GM12878 (cell line): ENCODE measurements around the gene APEX1. TPM values are rescaled to one million over a fixed set of nuclear protein-coding genes. Genes with fewer than 3 reads are reported as not detected.

ENCODE experiments used
- ATAC-seq: fragments of 200-7000 bp; cut with Tn5 transposase; 3 replicates; pipeline ENCODE4 v1.9.1; 2020; ENCODE audit warnings: mild to moderate bottlenecking, moderate library complexity
- BruUV-seq: library from RNA; stranded (reverse); fragments of 400-500 nt; replicated peaks from 2 replicates; lab custom pipeline; 2021; lab: Mats Ljungman, UMichigan
- CTCF ChIA-PET: fragments of 300-600 bp; sonication (Branson Sonifier 250); formaldehyde crosslinking; extraction: SDS; loops from one replicate; lab custom pipeline; 2021; ENCODE audit warnings: inconsistent platforms; lab: Yijun Ruan, JAX
- POLR2A ChIA-PET: fragments of 350-600 bp; formaldehyde crosslinking; extraction: SDS; loops from one replicate; lab custom pipeline; 2021; ENCODE audit warnings: inconsistent platforms; lab: Charles Lee
- RAD21 ChIA-PET: fragments of 300-600 bp; sonication (Branson Sonifier 250); formaldehyde crosslinking; loops from one replicate; lab custom pipeline; 2023; ENCODE audit warnings: antibody characterized with exemption; ENCODE audit not compliant: unreplicated experiment; lab: Charles Lee
- SMC1A ChIA-PET: fragments of 300-600 bp; sonication (Branson Sonifier 250); formaldehyde crosslinking; loops from one replicate; lab custom pipeline; 2023; ENCODE audit not compliant: unreplicated experiment, uncharacterized antibody; lab: Charles Lee
- DNase-seq: peaks from one replicate; pipeline ENCODE4 v3.0.0-alpha.2; 2011; ENCODE audit warnings: low read depth, low spot score
- FAIRE-seq: peaks from 3 replicates; lab custom pipeline; 2011; peaks lifted over from hg19 to GRCh38; lab: Jason Lieb, UNC
- H2AFZ ChIP-seq: 2 replicates; pipeline ENCODE4 v1.6.0; 2011; ENCODE audit warnings: low read depth, low read length, control low read depth; ENCODE audit not compliant: control insufficient read depth
- H3K27ac ChIP-seq: 2 replicates; pipeline ENCODE4 v1.5.1; 2011; ENCODE audit warnings: control low read depth; ENCODE audit not compliant: control insufficient read depth, insufficient read depth
- H3K27me3 ChIP-seq, 2 experiments: replicated peaks in 1 of 2; 2 replicates each; pipeline versions ENCODE4 v1.6.0 to v1.6.1; 2011; ENCODE audit warnings: low read length in 1 of 2; ENCODE audit not compliant: control insufficient read depth in 2 of 2, insufficient read depth in 2 of 2
- H3K36me3 ChIP-seq, 2 experiments: 2 replicates each; pipeline ENCODE4 v1.5.1; 2011; ENCODE audit warnings: low read length in 1 of 2; ENCODE audit not compliant: control insufficient read depth in 2 of 2, insufficient read depth in 2 of 2
- H3K4me1 ChIP-seq: 2 replicates; pipeline ENCODE4 v1.6.1; 2011; ENCODE audit warnings: mild to moderate bottlenecking, low read length, moderate library complexity, mixed read lengths; ENCODE audit not compliant: control insufficient read depth, insufficient read depth
- H3K4me2 ChIP-seq: 2 replicates; pipeline ENCODE4 v1.6.0; 2011; ENCODE audit warnings: control low read depth; ENCODE audit not compliant: control insufficient read depth, insufficient read depth
- H3K4me3 ChIP-seq: fragments of 200-600 bp; sonication (generic); 2 replicates; pipeline ENCODE4 v1.5.1; 2016
- H3K79me2 ChIP-seq: 2 replicates; pipeline ENCODE4 v1.6.0; 2011; ENCODE audit warnings: low read length; ENCODE audit not compliant: control insufficient read depth, insufficient read depth
- H3K9ac ChIP-seq: 2 replicates; pipeline ENCODE4 v1.8.0; 2011; ENCODE audit warnings: low read length, control low read depth, mixed read lengths; ENCODE audit not compliant: control insufficient read depth, insufficient read depth
- H3K9me3 ChIP-seq: replicated peaks from 3 replicates; pipeline ENCODE4 v1.5.1; 2011; ENCODE audit warnings: mild to moderate bottlenecking, low read length; ENCODE audit not compliant: control insufficient read depth, insufficient read depth
- H4K20me1 ChIP-seq: 2 replicates; pipeline ENCODE4 v1.6.0; 2011; ENCODE audit not compliant: control insufficient read depth, insufficient read depth
- CBX5 ChIP-seq: sonication (generic); IDR thresholded peaks from 2 replicates; pipeline ENCODE4 v1.6.1; 2016; ENCODE audit warnings: low read depth, moderate library complexity, mild to moderate bottlenecking, inconsistent platforms
- GABPA ChIP-seq: IDR thresholded peaks from 2 replicates; pipeline ENCODE4 v1.6.1; 2014; ENCODE audit warnings: antibody characterized with exemption, low read depth, mild to moderate bottlenecking, inconsistent platforms
- GATAD2B ChIP-seq: fragments of 450-650 bp; conservative IDR thresholded peaks from 2 replicates; pipeline ENCODE4 v1.6.1; 2017; ENCODE audit warnings: low read depth, mild to moderate bottlenecking, moderate library complexity
- HDAC6 ChIP-seq: fragments of 200-600 bp; sonication (generic); IDR thresholded peaks from one replicate; pipeline ENCODE4 v1.8.0; 2017; ENCODE audit warnings: antibody characterized with exemption; ENCODE audit not compliant: unreplicated experiment
- KDM1A ChIP-seq: fragments of 200-600 bp; sonication (generic); IDR thresholded peaks from 2 replicates; pipeline ENCODE4 v1.6.1; 2016; ENCODE audit warnings: borderline replicate concordance
- LARP7 ChIP-seq: fragments of 450-650 bp; IDR thresholded peaks from 2 replicates; pipeline ENCODE4 v1.6.1; 2017; ENCODE audit warnings: mild to moderate bottlenecking
- NBN ChIP-seq: fragments of 450-650 bp; IDR thresholded peaks from 2 replicates; pipeline ENCODE4 v1.6.1; 2016
- RB1 ChIP-seq: fragments of 450-650 bp; formaldehyde crosslinking; IDR thresholded peaks from 2 replicates; pipeline ENCODE4 v1.6.1; 2017; ENCODE audit warnings: mild to moderate bottlenecking, borderline replicate concordance
- RUNX3 ChIP-seq: IDR thresholded peaks from 2 replicates; pipeline ENCODE4 v1.6.1; 2012; ENCODE audit warnings: low read length, inconsistent platforms
- STAT3 ChIP-seq: IDR thresholded peaks from 2 replicates; pipeline ENCODE4 v1.6.1; 2011; ENCODE audit warnings: low read depth, low read length, improper control_type of control experiment
- ZNF274 ChIP-seq: IDR thresholded peaks from one replicate; pipeline ENCODE4 v1.8.0; 2011; ENCODE audit not compliant: insufficient read length, insufficient read depth
- ZSCAN29 ChIP-seq: fragments of 450-650 bp; IDR thresholded peaks from 2 replicates; pipeline ENCODE4 v1.6.1; 2017; ENCODE audit warnings: mild to moderate bottlenecking, moderate library complexity
- WGBS: methylation state at CpG from one replicate; pipeline ENCODE4 v1.1.6; 2016; ENCODE audit warnings: low lambda C conversion rate; ENCODE audit not compliant: insufficient replicate concordance, insufficient coverage; ENCODE audit errors: missing lambda C conversion rate; 5-methylcytosine and 5-hydroxymethylcytosine counted together
- in situ Hi-C: fragments of 300-500 bp; cut with MboI; formaldehyde crosslinking; loops from 9 replicates; pipeline ENCODE4 v1.14.3; 2018; ENCODE audit warnings: mixed read lengths
- intact Hi-C: fragments of 100-400 bp; cut with micrococcal nuclease; formaldehyde crosslinking; loops from one replicate; pipeline ENCODE4 v1.14.2; 2022; ENCODE audit not compliant: unreplicated experiment
- polyA plus RNA-seq, 11 experiments: library from polyadenylated mRNA; depleted of rRNA in 4 of 11; unstranded in 6 of 11; stranded (reverse) in 5 of 11; fragments of >200 nt; fragmentation: Nextera tagmentation in 4 of 11; fragmentation: Illumina TruSeq in 1 of 11; extraction: Ambion mirVana in 4 of 11; extraction: Trizol in 1 of 11; gene quantifications; 1 replicate in 1 of 11; 2 replicates in 10 of 11; pipeline versions ENCODE4 v1.2.1 to v1.2.3, GENCODE V29; 2011 to 2016; ENCODE audit warnings: inconsistent platforms in 2 of 11, missing spikeins in 2 of 11, low read depth in 1 of 11
- total RNA-seq, 4 experiments: library from RNA; depleted of rRNA in 3 of 4; stranded (reverse); fragments of >200 nt in 3 of 4; fragmentation: Illumina TruSeq in 1 of 4; extraction: Trizol in 1 of 4; gene quantifications; 2 replicates each; pipeline versions ENCODE4 v1.2.1 to v1.2.3, GENCODE V29; 2013 to 2021
- TF ChIP-seq, protein P1 (sequence below): fragments of 450-650 bp; IDR thresholded peaks from 2 replicates; pipeline ENCODE4 v1.6.1; 2016; ENCODE audit warnings: mild to moderate bottlenecking

The APEX1 gene
- total and polyA plus RNA-seq, 10 of the 15 experiments (the other 5 are each of a cell fraction or from before 2014, with no cell fraction given) = 115 to 407 (median 300) TPM

GRCh38 chr14:20485900-20486299 lies 30.9 kb downstream of the APEX1 start:
- DNase-seq (no peak), FAIRE-seq (no peak), ATAC-seq (no peak)
- POLR2A ChIA-PET = interaction anchor here (1.8 to 5.6 kb wide), 2 partner anchors 16 to 24 kb away, joined by 6 to 28 read pairs; partner anchors contain the start of genes PIP4P1 and PNP
- Histone ChIP-seq H3K9me3 (no peaks in the 10 kb centered on the region), H3K4me2 (no peak overlapping the region), H2AFZ (no peak overlapping the region), H3K4me1 (peaks cover 11% of the 10 kb centered on the region), H3K27ac (no peak overlapping the region), H3K4me3 (no peak overlapping the region), H3K9ac (no peak overlapping the region), H4K20me1 (no peaks in the 10 kb centered on the region), H3K36me3 (no peaks in the 10 kb centered on the region), H3K27me3 (no peaks in the 10 kb centered on the region)
- CTCF ChIA-PET = interaction anchor here (0.6 to 6.9 kb wide), 5 partner anchors 24 to 159 kb away, joined by 3 to 42 read pairs (median 3); partner anchors contain the start of gene TEP1
- SMC1A ChIA-PET = interaction anchor here (1.0 to 8.1 kb wide), 5 partner anchors 10 to 114 kb away, joined by 4 to 49 read pairs (median 11); partner anchors contain the start of genes PIP4P1 and PNP
- 62% methylated on average over 7 of the region's 7 CpGs for WGBS
- in situ Hi-C loops = no loop called here
- RAD21 ChIA-PET = interaction anchor here (0.6 kb wide), 1 partner anchor 144 kb away, joined by 4 read pairs; no protein-coding TSS in a partner anchor
- no TSS peak for BruUV-seq
- TF ChIP-seq, protein P1, sequence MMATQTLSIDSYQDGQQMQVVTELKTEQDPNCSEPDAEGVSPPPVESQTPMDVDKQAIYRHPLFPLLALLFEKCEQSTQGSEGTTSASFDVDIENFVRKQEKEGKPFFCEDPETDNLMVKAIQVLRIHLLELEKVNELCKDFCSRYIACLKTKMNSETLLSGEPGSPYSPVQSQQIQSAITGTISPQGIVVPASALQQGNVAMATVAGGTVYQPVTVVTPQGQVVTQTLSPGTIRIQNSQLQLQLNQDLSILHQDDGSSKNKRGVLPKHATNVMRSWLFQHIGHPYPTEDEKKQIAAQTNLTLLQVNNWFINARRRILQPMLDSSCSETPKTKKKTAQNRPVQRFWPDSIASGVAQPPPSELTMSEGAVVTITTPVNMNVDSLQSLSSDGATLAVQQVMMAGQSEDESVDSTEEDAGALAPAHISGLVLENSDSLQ = no peak
- no peak for TF ChIP-seq ZSCAN29
- no peak for TF ChIP-seq STAT3
- TF ChIP-seq CBX5 = no peak
- no peak for TF ChIP-seq GABPA
- no peak for TF ChIP-seq GATAD2B
- TF ChIP-seq RB1 = no peak
- TF ChIP-seq LARP7 = no peak
- TF ChIP-seq NBN = no peak
- no peak for TF ChIP-seq KDM1A
- TF ChIP-seq HDAC6 = no peak
- TF ChIP-seq RUNX3 = no peak
- no peak for TF ChIP-seq ZNF274
- TF ChIP-seq, all 136 proteins: peak for 0
- no peaks in the 10 kb centered on the region for H3K79me2 ChIP-seq
- intact Hi-C loops = no loop called here
